ENCODE data around the gene PLCD3. TPM values are rescaled to one million over a fixed set of nuclear protein-coding genes. Genes with fewer than 3 reads are reported as not detected.
A peak's percentile ranks its signal among the peaks of the same experiment; 100 is the strongest.

The PLCD3 gene
- total and polyA plus RNA-seq, 9 of the 15 experiments (the other 6 are each of a cell fraction or from before 2014, with no cell fraction given), result 0.20 to 22.6 (median 7.5) TPM

- TF ChIP-seq, protein P1, sequence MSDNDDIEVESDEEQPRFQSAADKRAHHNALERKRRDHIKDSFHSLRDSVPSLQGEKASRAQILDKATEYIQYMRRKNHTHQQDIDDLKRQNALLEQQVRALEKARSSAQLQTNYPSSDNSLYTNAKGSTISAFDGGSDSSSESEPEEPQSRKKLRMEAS (CRISPR knock-in tag; IDR thresholded peaks at IDR 0.05), result peak; percentile 65
- no peak for TF ChIP-seq C11orf30 (IDR thresholded peaks at IDR 0.05; ENCODE audit: low read depth)
- TF ChIP-seq CHD1 (IDR thresholded peaks at IDR 0.05; ENCODE audit: low read length), result peak; percentile 98
- no peak for TF ChIP-seq PHTF2 (CRISPR knock-in tag; IDR thresholded peaks at IDR 0.05)
- TF ChIP-seq ZNF76 (CRISPR knock-in tag; IDR thresholded peaks at IDR 0.05; ENCODE audit: borderline replicate concordance), result peak; percentile 88
- peak; percentile 69 for TF ChIP-seq RBBP5 (IDR thresholded peaks at IDR 0.05; ENCODE audit: borderline replicate concordance, insufficient read depth, low read length, poor library complexity, severe bottlenecking)
- TF ChIP-seq ZBTB9 (CRISPR knock-in tag; IDR thresholded peaks at IDR 0.05), result no peak
- TF ChIP-seq, protein P2, sequence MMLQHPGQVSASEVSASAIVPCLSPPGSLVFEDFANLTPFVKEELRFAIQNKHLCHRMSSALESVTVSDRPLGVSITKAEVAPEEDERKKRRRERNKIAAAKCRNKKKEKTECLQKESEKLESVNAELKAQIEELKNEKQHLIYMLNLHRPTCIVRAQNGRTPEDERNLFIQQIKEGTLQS (IDR thresholded peaks at IDR 0.05), result peak; percentile 39
- TF ChIP-seq, protein P2 (CRISPR knock-in tag; conservative IDR thresholded peaks at IDR 0.05), result peak; percentile 60; the same call in 1 of the 2 replicates
- TF ChIP-seq, protein P3, sequence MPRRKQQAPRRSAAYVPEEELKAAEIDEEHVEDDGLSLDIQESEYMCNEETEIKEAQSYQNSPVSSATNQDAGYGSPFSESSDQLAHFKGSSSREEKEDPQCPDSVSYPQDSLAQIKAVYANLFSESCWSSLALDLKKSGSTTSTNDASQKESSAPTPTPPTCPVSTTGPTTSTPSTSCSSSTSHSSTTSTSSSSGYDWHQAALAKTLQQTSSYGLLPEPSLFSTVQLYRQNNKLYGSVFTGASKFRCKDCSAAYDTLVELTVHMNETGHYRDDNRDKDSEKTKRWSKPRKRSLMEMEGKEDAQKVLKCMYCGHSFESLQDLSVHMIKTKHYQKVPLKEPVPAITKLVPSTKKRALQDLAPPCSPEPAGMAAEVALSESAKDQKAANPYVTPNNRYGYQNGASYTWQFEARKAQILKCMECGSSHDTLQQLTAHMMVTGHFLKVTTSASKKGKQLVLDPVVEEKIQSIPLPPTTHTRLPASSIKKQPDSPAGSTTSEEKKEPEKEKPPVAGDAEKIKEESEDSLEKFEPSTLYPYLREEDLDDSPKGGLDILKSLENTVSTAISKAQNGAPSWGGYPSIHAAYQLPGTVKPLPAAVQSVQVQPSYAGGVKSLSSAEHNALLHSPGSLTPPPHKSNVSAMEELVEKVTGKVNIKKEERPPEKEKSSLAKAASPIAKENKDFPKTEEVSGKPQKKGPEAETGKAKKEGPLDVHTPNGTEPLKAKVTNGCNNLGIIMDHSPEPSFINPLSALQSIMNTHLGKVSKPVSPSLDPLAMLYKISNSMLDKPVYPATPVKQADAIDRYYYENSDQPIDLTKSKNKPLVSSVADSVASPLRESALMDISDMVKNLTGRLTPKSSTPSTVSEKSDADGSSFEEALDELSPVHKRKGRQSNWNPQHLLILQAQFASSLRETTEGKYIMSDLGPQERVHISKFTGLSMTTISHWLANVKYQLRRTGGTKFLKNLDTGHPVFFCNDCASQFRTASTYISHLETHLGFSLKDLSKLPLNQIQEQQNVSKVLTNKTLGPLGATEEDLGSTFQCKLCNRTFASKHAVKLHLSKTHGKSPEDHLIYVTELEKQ (CRISPR knock-in tag; IDR thresholded peaks at IDR 0.05), result no peak
- TF ChIP-seq ZNF140 (CRISPR knock-in tag; IDR thresholded peaks at IDR 0.05), result no peak
- TF ChIP-seq RBM25 (IDR thresholded peaks at IDR 0.05; ENCODE audit: low read depth, low read length, severe bottlenecking), result peak; percentile 87
- no peak; the same call in 1 of the 2 replicates for TF ChIP-seq FOXK1 (CRISPR knock-in tag; IDR thresholded peaks at IDR 0.05; ENCODE audit: borderline replicate concordance)
- no peak; the same call in 1 of the 2 replicates for TF ChIP-seq MITF (IDR thresholded peaks at IDR 0.05)
- TF ChIP-seq HNRNPK (IDR thresholded peaks at IDR 0.05; ENCODE audit: low read depth, low read length, poor library complexity, severe bottlenecking), result no peak
- TF ChIP-seq CAMTA2 (CRISPR knock-in tag; conservative IDR thresholded peaks at IDR 0.05), result no peak
- TF ChIP-seq HNRNPLL (IDR thresholded peaks at IDR 0.05; ENCODE audit: low read depth, low read length, poor library complexity, severe bottlenecking), result no peak
- peak; percentile 53 for TF ChIP-seq PHF20 (IDR thresholded peaks at IDR 0.05; ENCODE audit: partially characterized antibody)
Observed at GRCh38 chr17:45161288-45162024, 29.1 kb upstream of the PLCD3 start, which contains the start of gene HEXIM2 (continued).

Measured in K562 (cell line).